ENCODE results near the gene REV3L. TPM values are rescaled to one million over a fixed set of nuclear protein-coding genes. Genes with fewer than 3 reads are reported as not detected.

REV3L gene
- total and polyA plus RNA-seq, 2 of the 8 experiments (the other 6 are each of a cell fraction or from before 2014, with no cell fraction given): 2.1 to 6.6 TPM

DNA sequence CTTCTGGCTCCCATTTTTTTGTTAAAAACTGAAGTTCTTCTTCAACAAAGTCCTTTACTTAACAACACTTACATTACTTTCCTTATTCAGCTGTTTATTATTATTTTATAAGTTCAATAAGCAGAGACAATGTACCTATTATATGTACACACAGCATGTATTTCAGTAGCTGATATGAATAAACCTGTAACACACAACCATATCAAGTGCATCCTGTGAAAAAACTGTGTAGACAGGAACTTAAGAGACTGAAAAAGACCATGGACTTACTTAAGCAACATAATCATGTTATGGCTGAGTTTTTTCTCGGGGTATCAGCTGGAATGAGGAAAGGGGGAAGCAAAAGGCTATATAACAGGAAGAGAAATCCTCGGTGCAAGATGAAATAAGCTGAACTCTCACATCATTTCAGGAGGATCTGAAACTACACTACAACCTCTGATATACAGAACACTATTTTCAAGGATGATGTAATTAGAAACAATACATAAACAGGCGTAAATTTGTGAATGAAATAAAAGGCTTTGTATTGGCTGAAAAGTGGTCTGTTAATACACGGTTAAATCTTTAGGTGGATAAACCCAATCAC lies 70.9 kb downstream of the REV3L start:
- H3K56ac ChIP-seq (replicated peaks; ENCODE audit: insufficient read length, low read depth, low read length): no peak overlapping the region
- no peak overlapping the region for H3K18ac ChIP-seq (ENCODE audit: extremely low read depth, low read length)
- H4K8ac ChIP-seq (ENCODE audit: extremely low read depth, insufficient read depth, low read length): no peak overlapping the region
- H3K79me1 ChIP-seq (ENCODE audit: low read depth, low read length): no peaks in the 10 kb centered on the region
- H2AK5ac ChIP-seq (ENCODE audit: low read depth, low read length): no peak overlapping the region
- FAIRE-seq (no peak), DNase-seq (ENCODE audit: low read depth in 1 of 2, low spot score in 2 of 2) (no peak)
- H3K36me3 ChIP-seq (ENCODE audit: control insufficient read depth in 2 of 4, insufficient read depth in 4 of 4, low read length in 3 of 4): no peaks in the 10 kb centered on the region
- no peak overlapping the region for H2BK120ac ChIP-seq (replicated peaks; ENCODE audit: low read depth, low read length)
- H3K9ac ChIP-seq (replicated peaks in 1 of 4; ENCODE audit: extremely low read depth in 1 of 4, low read depth in 3 of 4, low read length in 3 of 4): no peak overlapping the region
- H3K9me3 ChIP-seq (ENCODE audit: insufficient read depth in 2 of 2, low read depth in 1 of 2, low read length in 1 of 2): no peaks in the 10 kb centered on the region
- H2AFZ ChIP-seq (ENCODE audit: low read length): no peak overlapping the region
- H2BK15ac ChIP-seq (ENCODE audit: low read length): no peak overlapping the region
- H2BK12ac ChIP-seq (ENCODE audit: low read depth, low read length): no peak overlapping the region
- H3K27ac ChIP-seq (ENCODE audit: low read depth, low read length): no peak overlapping the region
- no peak overlapping the region for H3K4me2 ChIP-seq (ENCODE audit: insufficient read depth in 1 of 2, low read depth in 2 of 2, low read length in 2 of 2)
- H3K23me2 ChIP-seq (ENCODE audit: low read depth, low read length): no peaks in the 10 kb centered on the region; the same call in 1 of the 2 replicates
- no peak overlapping the region for H4K5ac ChIP-seq (ENCODE audit: insufficient read length, low read depth, low read length)
- no peak overlapping the region for H3K4ac ChIP-seq (replicated peaks; ENCODE audit: insufficient read length, low read depth, low read length)
- ChIA-PET CTCF (ENCODE audit: partially characterized antibody) (no interaction called here), POLR2A (ENCODE audit: partially characterized antibody) (no interaction called here)
- no peak overlapping the region for H2BK20ac ChIP-seq (ENCODE audit: low read length)
- H3K4me3 ChIP-seq (ENCODE audit: extremely low read depth in 1 of 4, insufficient read depth in 2 of 4, low read depth in 3 of 4, low read length in 4 of 4): no peak overlapping the region
- no peak overlapping the region for H3K23ac ChIP-seq (ENCODE audit: insufficient read length)
- no peak overlapping the region for H3K14ac ChIP-seq (ENCODE audit: insufficient read length)
- H3K4me1 ChIP-seq (replicated peaks in 1 of 4; ENCODE audit: control insufficient read depth in 3 of 4, insufficient read depth in 4 of 4, low read length in 3 of 4): no peaks in the 10 kb centered on the region
- no peak overlapping the region for H4K91ac ChIP-seq (replicated peaks; ENCODE audit: insufficient read length, low read length)
- H3K79me2 ChIP-seq (ENCODE audit: control insufficient read depth in 1 of 2, insufficient read depth in 2 of 2, low read length in 2 of 2): no peaks in the 10 kb centered on the region
- peaks cover under 1 to 2% of the 10 kb centered on the region in 2 experiments for H4K20me1 ChIP-seq (replicated peaks in 1 of 2; ENCODE audit: control insufficient read depth in 1 of 2, insufficient read depth in 2 of 2, low read length in 2 of 2)
- WGBS, 2 experiments (ENCODE audit: extremely low coverage in 1 of 2, insufficient coverage in 1 of 2, insufficient read length in 1 of 2, insufficient replicate concordance in 2 of 2, low coverage in 1 of 2, low lambda C conversion rate in 2 of 2, missing lambda C conversion rate in 1 of 2): 92% methylated on average over 4 of the region's 4 CpGs; no CpG with 5 or more reads in 1 of the 2 experiments
- H3K27me3 ChIP-seq (replicated peaks in 1 of 4; ENCODE audit: control insufficient read depth in 3 of 4, extremely low read depth in 1 of 4, insufficient read depth in 3 of 4, low read length in 3 of 4): no peaks in the 10 kb centered on the region
- no peak overlapping the region for H2BK5ac ChIP-seq (ENCODE audit: low read depth, low read length)
- TF ChIP-seq, protein P1, sequence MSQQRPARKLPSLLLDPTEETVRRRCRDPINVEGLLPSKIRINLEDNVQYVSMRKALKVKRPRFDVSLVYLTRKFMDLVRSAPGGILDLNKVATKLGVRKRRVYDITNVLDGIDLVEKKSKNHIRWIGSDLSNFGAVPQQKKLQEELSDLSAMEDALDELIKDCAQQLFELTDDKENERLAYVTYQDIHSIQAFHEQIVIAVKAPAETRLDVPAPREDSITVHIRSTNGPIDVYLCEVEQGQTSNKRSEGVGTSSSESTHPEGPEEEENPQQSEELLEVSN (IDR thresholded peaks at IDR 0.05): no peak
- no peak for TF ChIP-seq HDAC2 (IDR thresholded peaks at IDR 0.05; ENCODE audit: borderline replicate concordance in 1 of 2, low read depth in 2 of 2, low read length in 2 of 2)
- TF ChIP-seq KDM1A (IDR thresholded peaks at IDR 0.05; ENCODE audit: borderline replicate concordance, low read length): no peak
- TF ChIP-seq JUND (IDR thresholded peaks at IDR 0.05; ENCODE audit: low read length): no peak
- no peak for TF ChIP-seq CEBPB (IDR thresholded peaks at IDR 0.05; ENCODE audit: low read depth, low read length)
- TF ChIP-seq NRF1 (IDR thresholded peaks at IDR 0.05; ENCODE audit: low read depth, low read length): no peak

Data from H1 (cell line).